HG02981 (cell line): ENCODE measurements around the gene RASGRF1.

Experiments used
- ATAC-seq: cut with Tn5 transposase; IDR thresholded peaks from one replicate; pipeline ENCODE4 v1.9.1; 2021; ENCODE audit warnings: mild to moderate bottlenecking, moderate library complexity; ENCODE audit not compliant: unreplicated experiment

Gene RASGRF1

GRCh38 chr15:79067072-79067833 lies 23.3 kb downstream of the RASGRF1 start:
- no peak for ATAC-seq

GRCh38 chr15:79066391-79067071 lies 24.0 kb downstream of the RASGRF1 start:
- ATAC-seq, result no peak

- ATAC-seq, result no peak
Measured at GRCh38 chr15:79065706-79066376, 24.7 kb downstream of the RASGRF1 start.

- ATAC-seq, result no peak
Measured at GRCh38 chr15:79065361-79065705, 25.2 kb downstream of the RASGRF1 start.

- ATAC-seq, result no peak
Measured at GRCh38 chr15:79064496-79064895, 26.1 kb downstream of the RASGRF1 start.

GRCh38 chr15:79060175-79060574 lies 30.4 kb downstream of the RASGRF1 start:
- ATAC-seq, result no peak

- no peak for ATAC-seq
Measured at GRCh38 chr15:79059081-79059572, 31.5 kb downstream of the RASGRF1 start.

GRCh38 chr15:79058260-79058850 lies 32.2 kb downstream of the RASGRF1 start:
- no peak for ATAC-seq

- no peak for ATAC-seq
Measured at GRCh38 chr15:79057050-79057449, 33.5 kb downstream of the RASGRF1 start.

GRCh38 chr15:79054350-79054749 lies 36.2 kb downstream of the RASGRF1 start:
- ATAC-seq, result no peak

GRCh38 chr15:79053894-79054293 lies 36.7 kb downstream of the RASGRF1 start:
- ATAC-seq, result no peak

GRCh38 chr15:79051941-79052731 lies 38.4 kb downstream of the RASGRF1 start:
- no peak for ATAC-seq

GRCh38 chr15:79051029-79051428 lies 39.6 kb downstream of the RASGRF1 start:
- no peak for ATAC-seq

GRCh38 chr15:79050341-79050740 lies 40.2 kb downstream of the RASGRF1 start:
- no peak for ATAC-seq

- ATAC-seq, result no peak
Measured at GRCh38 chr15:79049416-79049815, 41.2 kb downstream of the RASGRF1 start.

GRCh38 chr15:79047676-79048439 lies 42.7 kb downstream of the RASGRF1 start:
- ATAC-seq, result no peak

- no peak for ATAC-seq
Measured at GRCh38 chr15:79046691-79047404, 43.7 kb downstream of the RASGRF1 start.

GRCh38 chr15:79045041-79045440 lies 45.5 kb downstream of the RASGRF1 start:
- no peak for ATAC-seq

GRCh38 chr15:79042213-79042928 lies 48.2 kb downstream of the RASGRF1 start:
- ATAC-seq, result no peak
